H7 (cell line): ENCODE results near the gene GLYR1. TPM values are rescaled to one million over a fixed set of nuclear protein-coding genes. Genes with fewer than 3 reads are reported as not detected.

ENCODE experiments used
- DNase-seq: peaks from one replicate; pipeline ENCODE4 v3.0.0; 2012
- H3K27me3 ChIP-seq: 2 replicates; pipeline ENCODE4 v1.6.0; 2011; ENCODE audit warnings: mild to moderate bottlenecking, low read length; ENCODE audit not compliant: control insufficient read depth, insufficient read depth
- H3K36me3 ChIP-seq: replicated peaks from 2 replicates; pipeline ENCODE4 v1.5.1; 2011; ENCODE audit warnings: low read length; ENCODE audit not compliant: control insufficient read depth, insufficient read depth
- H3K4me3 ChIP-seq: 2 replicates; pipeline ENCODE4 v1.5.1; 2011; ENCODE audit warnings: low read depth, mild to moderate bottlenecking, control low read depth, low read length, moderate library complexity; ENCODE audit not compliant: insufficient read depth
- total RNA-seq: library from RNA; depleted of rRNA; stranded (reverse); fragments of >200 nt; shearing (Covaris generic); gene quantifications from 2 replicates; pipeline ENCODE4 v1.2.3, GENCODE V29; 2014

The GLYR1 gene
- total RNA-seq, 1 experiment from 2014 or later, result 56.6 TPM

- peaks cover 27% of the 10 kb centered on the region for H3K36me3 ChIP-seq
- DNase-seq, result no peak
Observed at GRCh38 chr16:4868535-4868934, 21.4 kb upstream of the GLYR1 start.

GRCh38 chr16:4868026-4868425 lies 20.9 kb upstream of the GLYR1 start:
- H3K4me3 ChIP-seq, result no peak overlapping the region
- H3K27me3 ChIP-seq, result no peaks in the 10 kb centered on the region
- peaks cover 22% of the 10 kb centered on the region for H3K36me3 ChIP-seq
- no peak for DNase-seq

More at GRCh38 chr16:4868535-4868934, 21.4 kb upstream of the GLYR1 start:
- no peak overlapping the region for H3K4me3 ChIP-seq
- no peaks in the 10 kb centered on the region for H3K27me3 ChIP-seq

DNA sequence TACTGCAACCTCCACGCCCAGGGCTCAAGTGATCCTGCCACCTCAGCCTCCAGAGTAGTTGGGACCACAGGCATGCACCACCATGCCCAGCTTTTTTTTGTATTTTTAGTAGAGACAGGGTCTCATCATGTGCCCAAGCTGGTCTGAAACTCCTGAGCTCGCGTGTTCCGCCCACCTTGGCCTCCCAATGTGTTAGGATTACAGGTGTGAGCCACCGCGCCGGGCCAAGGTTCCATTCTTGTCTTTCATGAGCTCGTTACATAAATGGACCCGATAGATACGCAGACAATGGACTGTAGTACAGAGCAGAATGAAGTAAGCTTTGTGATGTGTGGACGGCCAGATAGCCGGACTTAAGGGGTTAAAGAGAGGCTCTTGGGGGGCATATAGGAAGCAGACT lies 19.5 kb upstream of the GLYR1 start:
- DNase-seq, result no peak
- peaks cover 16% of the 10 kb centered on the region for H3K36me3 ChIP-seq

GRCh38 chr16:4865231-4865860 lies 18.3 kb upstream of the GLYR1 start:
- Histone ChIP-seq H3K4me3 (no peak overlapping the region), H3K27me3 (no peaks in the 10 kb centered on the region), H3K36me3 (peaks cover 18% of the 10 kb centered on the region)
- DNase-seq, result no peak

More for the DNA sequence above, 19.5 kb upstream of the GLYR1 start:
- no peak overlapping the region for H3K4me3 ChIP-seq
- H3K27me3 ChIP-seq, result no peaks in the 10 kb centered on the region

DNA sequence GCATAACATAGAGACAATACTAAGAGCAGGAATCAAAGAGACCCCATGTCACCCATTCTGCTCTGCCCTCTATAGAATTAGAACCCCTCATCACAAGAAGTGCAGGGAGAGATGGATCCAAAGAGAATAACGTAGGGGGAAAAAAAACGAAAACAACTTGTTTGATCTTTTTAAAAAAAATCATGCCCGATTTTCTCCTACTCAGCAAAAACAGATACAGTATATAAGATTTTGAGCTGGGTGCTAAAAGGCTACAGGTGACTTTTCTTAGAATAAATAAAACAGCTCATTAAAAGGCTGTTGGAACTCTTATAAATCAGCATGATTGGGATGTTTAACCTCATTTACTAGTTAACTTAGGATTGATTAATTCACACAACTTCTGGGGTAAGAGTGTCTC lies 17.6 kb upstream of the GLYR1 start:
- no peak for DNase-seq

DNA sequence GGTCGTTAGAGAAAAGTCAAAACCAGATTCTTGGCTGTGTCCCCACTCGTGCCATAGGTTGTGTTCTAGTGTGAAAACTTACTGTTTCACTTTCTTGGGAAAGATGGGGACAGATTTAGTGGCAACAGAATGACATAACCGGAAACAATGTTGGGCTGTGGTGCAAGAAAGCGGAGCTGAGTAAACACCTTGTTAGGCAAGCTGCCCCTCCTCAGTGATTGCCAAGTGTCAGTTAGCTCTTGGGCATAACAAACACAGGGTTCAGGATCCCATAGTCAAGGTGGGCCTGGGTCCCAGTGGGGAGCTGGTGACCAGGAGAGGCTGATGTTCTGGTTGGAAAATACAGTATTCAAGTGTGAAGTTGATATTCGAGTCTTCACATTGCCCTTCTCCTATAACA lies 15.6 kb upstream of the GLYR1 start:
- no peak for DNase-seq
- peaks cover 33% of the 10 kb centered on the region for H3K36me3 ChIP-seq
- H3K4me3 ChIP-seq, result no peak overlapping the region
- H3K27me3 ChIP-seq, result no peaks in the 10 kb centered on the region

More for the DNA sequence above, 17.6 kb upstream of the GLYR1 start:
- Histone ChIP-seq H3K36me3 (peaks cover 19% of the 10 kb centered on the region), H3K4me3 (no peak overlapping the region), H3K27me3 (no peaks in the 10 kb centered on the region)

DNA sequence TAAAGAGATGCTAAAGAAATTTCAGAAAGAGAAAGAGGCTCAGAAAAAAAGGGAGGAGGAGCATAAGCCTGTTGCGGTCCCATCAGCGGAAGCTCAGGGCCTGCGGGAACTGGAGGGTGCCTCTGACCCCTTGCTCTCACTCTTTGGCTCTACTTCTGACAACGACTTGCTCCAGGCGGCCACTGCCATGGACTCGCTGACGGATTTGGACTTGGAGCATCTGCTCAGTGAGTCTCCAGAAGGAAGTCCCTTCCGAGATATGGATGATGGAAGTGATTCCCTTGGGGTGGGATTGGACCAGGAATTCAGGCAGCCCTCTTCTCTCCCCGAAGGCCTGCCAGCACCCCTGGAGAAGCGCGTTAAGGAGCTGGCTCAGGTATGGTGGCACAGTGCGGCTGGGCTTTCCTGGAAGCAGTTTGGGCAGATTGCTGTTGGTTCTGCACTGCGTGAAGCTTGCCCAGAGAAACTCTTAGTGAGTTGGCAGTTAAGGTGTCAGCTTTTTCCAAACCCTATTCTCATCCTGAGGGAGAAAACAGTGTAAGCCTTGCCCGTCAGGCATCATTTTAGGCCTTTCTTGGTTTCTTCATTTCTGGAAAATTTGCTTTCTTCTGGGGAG lies 13.7 kb upstream of the GLYR1 start:
- H3K36me3 ChIP-seq, result peaks cover 39% of the 10 kb centered on the region
- H3K27me3 ChIP-seq, result no peaks in the 10 kb centered on the region
- H3K4me3 ChIP-seq, result no peak overlapping the region
- DNase-seq, result no peak

GRCh38 chr16:4859900-4860255 lies 12.8 kb upstream of the GLYR1 start:
- H3K27me3 ChIP-seq, result no peaks in the 10 kb centered on the region
- no peak for DNase-seq
- H3K36me3 ChIP-seq, result peaks cover 42% of the 10 kb centered on the region
- H3K4me3 ChIP-seq, result no peak overlapping the region

- DNase-seq, result no peak
- no peaks in the 10 kb centered on the region for H3K27me3 ChIP-seq
- no peak overlapping the region for H3K4me3 ChIP-seq
- H3K36me3 ChIP-seq, result peaks cover 42% of the 10 kb centered on the region
Observed at GRCh38 chr16:4859190-4859899, 12.3 kb upstream of the GLYR1 start.

GRCh38 chr16:4855804-4856203 lies 8.7 kb upstream of the GLYR1 start:
- Histone ChIP-seq H3K36me3 (peaks cover 38% of the 10 kb centered on the region), H3K27me3 (no peaks in the 10 kb centered on the region)
- DNase-seq, result no peak

DNA sequence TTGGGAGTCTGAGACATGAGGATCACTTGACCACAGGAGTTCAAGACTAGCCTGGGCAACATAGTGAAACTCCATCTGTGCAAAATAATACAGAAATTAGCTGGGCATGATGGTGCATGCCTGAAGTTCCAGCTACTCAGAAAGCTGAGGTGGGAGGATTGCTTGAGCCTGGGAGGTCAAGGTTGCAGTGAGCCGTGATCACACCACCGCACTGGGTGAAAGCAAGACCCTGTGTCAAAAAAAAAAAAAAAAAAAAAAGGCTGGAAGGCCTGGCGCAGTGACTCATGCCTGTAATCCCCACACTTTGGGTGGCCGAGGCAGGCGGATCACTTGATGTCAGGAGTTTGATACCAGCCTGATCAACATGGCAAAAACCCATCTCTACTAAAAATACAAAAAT lies 8.3 kb upstream of the GLYR1 start:
- no peak overlapping the region for H3K4me3 ChIP-seq
- H3K27me3 ChIP-seq, result no peaks in the 10 kb centered on the region
- peaks cover 35% of the 10 kb centered on the region for H3K36me3 ChIP-seq
- no peak for DNase-seq

More at GRCh38 chr16:4855804-4856203, 8.7 kb upstream of the GLYR1 start:
- H3K4me3 ChIP-seq, result no peak overlapping the region

- no peak for DNase-seq
- Histone ChIP-seq H3K36me3 (peaks cover 14% of the 10 kb centered on the region), H3K4me3 (no peak overlapping the region), H3K27me3 (no peaks in the 10 kb centered on the region)
Observed at GRCh38 chr16:4852221-4852872, 5.3 kb upstream of the GLYR1 start.

GRCh38 chr16:4850211-4850610 lies 3.1 kb upstream of the GLYR1 start:
- H3K36me3 ChIP-seq, result peaks cover 5% of the 10 kb centered on the region
- peak; percentile 46 for DNase-seq
- H3K27me3 ChIP-seq, result no peaks in the 10 kb centered on the region
- H3K4me3 ChIP-seq, result no peak overlapping the region

DNA sequence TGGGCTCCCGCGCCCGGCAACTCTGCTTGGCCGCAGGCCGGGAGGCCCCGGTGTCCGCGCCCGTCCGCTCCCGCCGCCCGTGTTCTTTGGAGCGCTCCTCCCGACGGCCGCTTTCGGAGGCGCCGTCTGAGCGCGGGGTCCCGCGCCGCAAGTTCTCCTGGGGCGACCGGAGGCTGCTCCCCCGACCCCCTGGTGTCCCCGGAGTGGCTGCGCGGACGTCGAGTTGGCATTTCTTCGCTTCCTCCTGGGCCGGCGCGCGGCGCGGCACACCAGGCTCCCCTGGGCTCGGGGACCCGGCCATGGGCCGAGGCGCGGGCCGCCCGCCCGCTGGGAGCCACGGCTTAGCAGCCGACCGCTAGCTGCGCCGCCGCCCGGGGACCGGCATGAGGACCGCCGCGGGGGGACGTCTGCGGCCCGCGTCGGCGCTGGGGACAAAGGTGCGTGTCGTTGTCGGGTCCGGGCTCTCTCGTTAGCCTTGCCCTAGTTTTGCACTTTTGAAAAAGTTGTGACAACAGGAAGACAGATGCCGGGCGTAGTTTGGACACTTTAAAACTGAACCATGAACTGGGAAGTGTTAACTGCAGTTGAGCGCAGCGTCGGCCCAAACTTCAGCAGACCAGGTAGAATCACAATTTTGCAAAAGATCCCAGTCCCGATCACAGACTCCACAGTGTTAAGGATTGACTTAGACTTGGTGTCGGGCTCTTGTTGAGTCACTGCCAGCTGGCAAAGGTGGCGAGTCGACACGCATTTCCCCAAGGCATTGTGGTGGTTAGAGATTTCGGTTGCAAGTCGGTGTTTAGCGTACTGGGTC lies 893 bp upstream of the GLYR1 start:
- DNase-seq, result peak; percentile 81
- H3K27me3 ChIP-seq, result no peaks in the 10 kb centered on the region
- peaks cover 14% of the 10 kb centered on the region for H3K36me3 ChIP-seq
- peak overlapping the region; percentile 94 for H3K4me3 ChIP-seq
